ENCODE data around the gene PRMT9.

Gene PRMT9

DNA sequence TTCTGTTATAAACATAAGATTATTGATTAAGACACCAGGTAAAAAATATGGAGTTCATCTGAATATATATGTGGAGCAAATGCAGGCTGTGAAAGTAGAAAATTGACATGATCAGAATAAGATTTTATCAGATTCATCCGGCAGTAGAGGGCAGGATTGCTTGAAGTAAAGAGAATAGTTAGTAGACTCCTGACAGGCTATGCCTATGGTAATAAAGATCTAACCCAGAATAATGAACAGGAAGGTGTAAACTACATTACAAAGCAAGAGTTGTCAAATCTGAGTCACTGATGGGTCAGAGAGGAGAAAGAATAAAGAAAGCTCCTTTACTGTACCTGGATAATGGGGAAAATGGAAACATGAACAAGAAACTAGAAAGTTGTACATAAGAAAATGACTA, 87.6 kb downstream of the PRMT9 start:
- no peaks in the 10 kb centered on the region for H3F3A ChIP-seq (ENCODE audit: control insufficient read depth, insufficient read depth)
- no peaks in the 10 kb centered on the region for H3K36me3 ChIP-seq (ENCODE audit: control insufficient read depth, low read length)
- H3K4me1 ChIP-seq (ENCODE audit: control insufficient read depth, low read length), result no peaks in the 10 kb centered on the region
- no peak overlapping the region for H3K4me2 ChIP-seq (ENCODE audit: low read length)
- no peak for TF ChIP-seq CTCF (IDR thresholded peaks at IDR 0.05; ENCODE audit: low read depth, low read length, poor library complexity, severe bottlenecking)
- no peaks in the 10 kb centered on the region for H3K9me2 ChIP-seq (replicated peaks; ENCODE audit: control insufficient read depth, low read length)
- H3K27ac ChIP-seq (ENCODE audit: low read depth, low read length), result no peak overlapping the region
- no peaks in the 10 kb centered on the region for H3K79me2 ChIP-seq (ENCODE audit: control insufficient read depth, low read length)
- no peaks in the 10 kb centered on the region for H3K9me3 ChIP-seq (ENCODE audit: control insufficient read depth, insufficient read depth, low read length)
- no peak overlapping the region for H3K4me3 ChIP-seq (ENCODE audit: low read length)
- H4K20me1 ChIP-seq (ENCODE audit: control insufficient read depth, insufficient read depth, low read depth, low read length), result no peaks in the 10 kb centered on the region
- H3K27me3 ChIP-seq (ENCODE audit: control insufficient read depth, low read length), result 0 out of 2 replicates have a peak, but pooled peaks cover 2% of the 10 kb centered on the region

GRCh38 chr4:147594578-147594977, 89.4 kb downstream of the PRMT9 start:
- H3K9me2 ChIP-seq (replicated peaks; ENCODE audit: control insufficient read depth, low read length), result no peaks in the 10 kb centered on the region
- no peaks in the 10 kb centered on the region for H3K4me1 ChIP-seq (ENCODE audit: control insufficient read depth, low read length)
- no peak overlapping the region for H3K4me3 ChIP-seq (ENCODE audit: low read length)
- H3K4me2 ChIP-seq (ENCODE audit: low read length), result no peak overlapping the region
- no peak overlapping the region for H3K27ac ChIP-seq (ENCODE audit: low read depth, low read length)
- no peaks in the 10 kb centered on the region for H3K9me3 ChIP-seq (ENCODE audit: control insufficient read depth, insufficient read depth, low read length)
- no peaks in the 10 kb centered on the region for H3K79me2 ChIP-seq (ENCODE audit: control insufficient read depth, low read length)
- H3K27me3 ChIP-seq (ENCODE audit: control insufficient read depth, low read length), result 0 out of 2 replicates have a peak, but pooled peaks cover 2% of the 10 kb centered on the region
- TF ChIP-seq CTCF (IDR thresholded peaks at IDR 0.05; ENCODE audit: low read depth, low read length, poor library complexity, severe bottlenecking) (no peak), EZH2phosphoT487 (IDR thresholded peaks at IDR 0.05; ENCODE audit: borderline replicate concordance, low read length) (no peak)
- H3K36me3 ChIP-seq (ENCODE audit: control insufficient read depth, low read length), result no peaks in the 10 kb centered on the region
- H3F3A ChIP-seq (ENCODE audit: control insufficient read depth, insufficient read depth), result no peaks in the 10 kb centered on the region
- H4K20me1 ChIP-seq (ENCODE audit: control insufficient read depth, insufficient read depth, low read depth, low read length), result no peaks in the 10 kb centered on the region

DNA sequence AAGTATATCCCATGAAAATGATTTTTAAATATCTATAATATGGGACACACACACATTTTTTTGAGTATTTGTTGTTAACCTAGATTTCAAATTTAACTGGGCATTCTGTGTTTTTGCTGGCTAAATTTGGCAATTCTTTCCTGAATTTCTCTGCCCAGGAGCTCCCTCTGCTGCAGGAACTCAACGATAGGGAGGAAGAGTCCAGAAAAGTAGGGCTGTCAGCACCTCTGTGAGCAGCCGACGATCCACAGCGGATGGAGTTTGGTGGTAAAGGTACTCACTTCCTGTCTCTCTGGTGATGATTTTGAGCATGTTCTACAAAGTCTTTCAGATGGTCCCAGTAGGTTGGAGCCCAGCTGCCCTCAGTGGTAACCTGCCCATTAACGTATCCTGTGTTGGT, 89.9 kb downstream of the PRMT9 start:
- Histone ChIP-seq H3K9me2 (replicated peaks; ENCODE audit: control insufficient read depth, low read length) (no peaks in the 10 kb centered on the region), H3K4me3 (ENCODE audit: low read length) (no peak overlapping the region), H3K36me3 (ENCODE audit: control insufficient read depth, low read length) (no peaks in the 10 kb centered on the region), H3K79me2 (ENCODE audit: control insufficient read depth, low read length) (no peaks in the 10 kb centered on the region), H3K4me1 (ENCODE audit: control insufficient read depth, low read length) (no peaks in the 10 kb centered on the region), H3K9me3 (ENCODE audit: control insufficient read depth, insufficient read depth, low read length) (no peaks in the 10 kb centered on the region), H3K4me2 (ENCODE audit: low read length) (no peak overlapping the region), H3K27ac (ENCODE audit: low read depth, low read length) (no peak overlapping the region), H3F3A (ENCODE audit: control insufficient read depth, insufficient read depth) (no peaks in the 10 kb centered on the region), H3K27me3 (ENCODE audit: control insufficient read depth, low read length) (0 out of 2 replicates have a peak, but pooled peaks cover 2% of the 10 kb centered on the region), H4K20me1 (ENCODE audit: control insufficient read depth, insufficient read depth, low read depth, low read length) (no peaks in the 10 kb centered on the region)
- TF ChIP-seq EZH2phosphoT487 (IDR thresholded peaks at IDR 0.05; ENCODE audit: borderline replicate concordance, low read length) (no peak), CTCF (IDR thresholded peaks at IDR 0.05; ENCODE audit: low read depth, low read length, poor library complexity, severe bottlenecking) (no peak)

DNA sequence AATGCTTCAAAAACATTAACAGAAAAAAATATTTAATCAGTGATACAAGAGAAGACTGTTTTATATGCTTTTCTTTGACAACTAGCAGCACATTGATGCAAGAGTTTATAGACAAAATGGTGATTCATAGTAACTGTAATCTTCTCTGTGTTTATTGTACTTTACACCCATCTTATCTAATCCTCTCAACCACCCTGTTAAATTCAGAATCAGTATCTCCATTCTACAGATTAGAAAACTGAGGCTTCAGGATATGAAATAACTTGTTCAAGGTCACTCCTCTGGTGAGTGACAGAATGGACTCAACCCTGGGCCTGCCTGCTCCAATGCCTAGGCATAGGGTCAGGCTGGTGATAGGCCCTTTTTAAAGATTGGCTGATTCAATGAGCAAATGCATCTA, 92.9 kb downstream of the PRMT9 start:
- TF ChIP-seq CTCF (IDR thresholded peaks at IDR 0.05; ENCODE audit: low read depth, low read length, poor library complexity, severe bottlenecking) (no peak), EZH2phosphoT487 (IDR thresholded peaks at IDR 0.05; ENCODE audit: borderline replicate concordance, low read length) (no peak)
- Histone ChIP-seq H3K79me2 (ENCODE audit: control insufficient read depth, low read length) (no peaks in the 10 kb centered on the region), H3K27ac (ENCODE audit: low read depth, low read length) (no peak overlapping the region), H3K9me3 (ENCODE audit: control insufficient read depth, insufficient read depth, low read length) (no peaks in the 10 kb centered on the region), H3F3A (ENCODE audit: control insufficient read depth, insufficient read depth) (no peaks in the 10 kb centered on the region), H3K4me3 (ENCODE audit: low read length) (no peak overlapping the region), H3K27me3 (ENCODE audit: control insufficient read depth, low read length) (peaks cover 5% of the 10 kb centered on the region), H3K9me2 (replicated peaks; ENCODE audit: control insufficient read depth, low read length) (no peaks in the 10 kb centered on the region), H3K4me1 (ENCODE audit: control insufficient read depth, low read length) (no peaks in the 10 kb centered on the region), H3K36me3 (ENCODE audit: control insufficient read depth, low read length) (no peaks in the 10 kb centered on the region), H4K20me1 (ENCODE audit: control insufficient read depth, insufficient read depth, low read depth, low read length) (no peaks in the 10 kb centered on the region), H3K4me2 (ENCODE audit: low read length) (no peak overlapping the region)
